A549 (cell line): ENCODE data around the gene MGMT. TPM values are rescaled to one million over a fixed set of nuclear protein-coding genes. Genes with fewer than 3 reads are reported as not detected.

Experiments
- ATAC-seq, 2 experiments: fragments of 200-7000 bp in 1 of 2; fragments of >200 bp in 1 of 2; cut with Nextera tagmentation in 1 of 2; cut with Tn5 transposase in 1 of 2; 3 replicates each; pipeline versions ENCODE4 v1.8.0 to v1.9.1; 2018 to 2020; ENCODE audit warnings: mild to moderate bottlenecking in 1 of 2, moderate library complexity in 1 of 2
- CTCF ChIA-PET: fragments of 300-600 bp; sonication (Branson Sonifier 250); formaldehyde crosslinking; extraction: SDS; loops from one replicate; lab custom pipeline; 2021; ENCODE audit warnings: antibody characterized with exemption, inconsistent platforms; lab: Yijun Ruan, JAX
- POLR2A ChIA-PET: fragments of 350-600 bp; formaldehyde crosslinking; extraction: SDS; loops from one replicate; lab custom pipeline; 2021; ENCODE audit warnings: antibody characterized with exemption, inconsistent platforms; lab: Yijun Ruan, JAX
- DNase-seq, 2 experiments: peaks; one replicate each; pipeline versions ENCODE4 v3.0.0 to v3.0.0-alpha.2; 2011 to 2016; ENCODE audit warnings: low read depth in 1 of 2, low spot score in 1 of 2
- FAIRE-seq: peaks from 2 replicates; lab custom pipeline; 2011; peaks lifted over from hg19 to GRCh38; lab: Jason Lieb, UNC
- H3K27ac ChIP-seq, 2 experiments: fragments of >200 bp; sonication (Bioruptor Twin); formaldehyde crosslinking; 3 replicates each; pipeline ENCODE4 v1.5.1; 2016 to 2017
- H3K4me1 ChIP-seq: fragments of >200 bp; sonication (Bioruptor Twin); formaldehyde crosslinking; 3 replicates; pipeline ENCODE4 v1.6.1; 2016
- H3K4me2 ChIP-seq: fragments of >200 bp; sonication (Bioruptor Twin); formaldehyde crosslinking; 3 replicates; pipeline ENCODE4 v1.6.1; 2016
- H3K4me3 ChIP-seq: fragments of >200 bp; sonication (Bioruptor Twin); formaldehyde crosslinking; 3 replicates; pipeline ENCODE4 v1.5.1; 2016
- H3K9me3 ChIP-seq: fragments of >200 bp; sonication (Bioruptor Twin); formaldehyde crosslinking; 3 replicates; pipeline ENCODE4 v1.6.1; 2016
- BHLHE40 ChIP-seq: IDR thresholded peaks from 2 replicates; pipeline ENCODE4 v1.6.1; 2012; ENCODE audit warnings: low read depth, low read length, inconsistent platforms
- CHD2 ChIP-seq: fragments of 150-350 bp; IDR thresholded peaks from 2 replicates; pipeline ENCODE4 v1.6.1; 2014; ENCODE audit warnings: low read length; ENCODE audit not compliant: partially characterized antibody
- CHD4 ChIP-seq: fragments of 200-600 bp; sonication (generic); IDR thresholded peaks from 2 replicates; pipeline ENCODE4 v1.6.1; 2016; ENCODE audit warnings: antibody characterized with exemption, mild to moderate bottlenecking, borderline replicate concordance
- EHF ChIP-seq: fragments of 250-450 bp; sonication (Bioruptor Pico); IDR thresholded peaks from 2 replicates; pipeline ENCODE4 v1.5.0; 2020; ENCODE audit warnings: mild to moderate bottlenecking
- ESRRA ChIP-seq: fragments of 150-350 bp; IDR thresholded peaks from 2 replicates; pipeline ENCODE4 v1.6.1; 2014; ENCODE audit warnings: mild to moderate bottlenecking, low read length, borderline replicate concordance
- HEYL ChIP-seq: fragments of 250-450 bp; sonication (Bioruptor Pico); IDR thresholded peaks from 2 replicates; pipeline ENCODE4 v1.8.0; 2021; ENCODE audit warnings: mild to moderate bottlenecking, moderate library complexity
- HOXA7 ChIP-seq: fragments of 250-450 bp; sonication (Bioruptor Pico); IDR thresholded peaks from 2 replicates; pipeline ENCODE4 v1.5.0; 2020; ENCODE audit warnings: mild to moderate bottlenecking, moderate library complexity
- HOXB13 ChIP-seq: fragments of 250-450 bp; sonication (Bioruptor Pico); IDR thresholded peaks from 2 replicates; pipeline ENCODE4 v1.5.0; 2020; ENCODE audit warnings: low read depth, mild to moderate bottlenecking, moderate library complexity
- JUN ChIP-seq, 2 experiments: fragments of >200 bp; sonication (Bioruptor Twin); formaldehyde crosslinking; IDR thresholded peaks; 2 replicates in 1 of 2; 3 replicates in 1 of 2; pipeline ENCODE4 v1.6.1; 2016 to 2017
- NPAS2 ChIP-seq: fragments of 250-450 bp; sonication (Bioruptor Pico); IDR thresholded peaks from 2 replicates; pipeline ENCODE4 v1.8.0; 2022; ENCODE audit warnings: mild to moderate bottlenecking, moderate library complexity, borderline replicate concordance
- NR3C1 ChIP-seq: fragments of >200 bp; sonication (Bioruptor Twin); formaldehyde crosslinking; IDR thresholded peaks from 3 replicates; pipeline ENCODE4 v1.6.1; 2017
- PBX3 ChIP-seq: IDR thresholded peaks from 2 replicates; pipeline ENCODE4 v1.6.1; 2012
- PHF8 ChIP-seq: fragments of 200-600 bp; sonication (generic); IDR thresholded peaks from 2 replicates; pipeline ENCODE4 v1.6.1; 2016; ENCODE audit warnings: low read depth, mild to moderate bottlenecking, antibody characterized with exemption, moderate library complexity, borderline replicate concordance
- POLR2A ChIP-seq: IDR thresholded peaks from 2 replicates; pipeline ENCODE4 v1.6.1; 2012; ENCODE audit warnings: mild to moderate bottlenecking, low read length
- RARB ChIP-seq: fragments of 250-450 bp; sonication (Bioruptor Pico); IDR thresholded peaks from 2 replicates; pipeline ENCODE4 v1.8.0; 2021; ENCODE audit warnings: mild to moderate bottlenecking, moderate library complexity
- RFX5 ChIP-seq: fragments of 450-650 bp; IDR thresholded peaks from 2 replicates; pipeline ENCODE4 v1.7.1; 2014; ENCODE audit warnings: antibody characterized with exemption, mild to moderate bottlenecking, moderate library complexity
- SREBF2 ChIP-seq: fragments of 450-650 bp; IDR thresholded peaks from 2 replicates; pipeline ENCODE4 v1.6.1; 2014; ENCODE audit warnings: mild to moderate bottlenecking, moderate library complexity
- TFCP2L1 ChIP-seq: fragments of 250-450 bp; sonication (Bioruptor Pico); IDR thresholded peaks from 2 replicates; pipeline ENCODE4 v1.5.0; 2021; ENCODE audit warnings: mild to moderate bottlenecking
- ZC3H11A ChIP-seq: fragments of 450-650 bp; IDR thresholded peaks from 2 replicates; pipeline ENCODE4 v1.6.1; 2014; ENCODE audit warnings: antibody characterized with exemption, mild to moderate bottlenecking
- ZNF302 ChIP-seq: fragments of 250-450 bp; sonication (Bioruptor Pico); IDR thresholded peaks from 2 replicates; pipeline ENCODE4 v1.9.0; 2021; ENCODE audit warnings: inconsistent platforms, mild to moderate bottlenecking, moderate library complexity
- ZSCAN20 ChIP-seq: fragments of 250-450 bp; sonication (Bioruptor Pico); IDR thresholded peaks from 2 replicates; pipeline ENCODE4 v1.8.0; 2022; ENCODE audit warnings: mild to moderate bottlenecking, moderate library complexity
- WGBS: methylation state at CpG from one replicate; pipeline ENCODE4 v1.1.6; 2017; ENCODE audit errors: missing lambda C conversion rate; 5-methylcytosine and 5-hydroxymethylcytosine counted together
- polyA plus RNA-seq, 4 experiments: library from polyadenylated mRNA; depleted of rRNA in 3 of 4; stranded (reverse); fragments of >200 nt; fragmentation: RNase III in 1 of 4; extraction: RNeasy Plus Mini Kit Qiagen cat#74134 plus additional on column Dnase treatment in 1 of 4; gene quantifications; 2 replicates in 3 of 4; 3 replicates in 1 of 4; pipeline ENCODE4 v1.2.3, GENCODE V29; 2011 to 2017
- TF ChIP-seq, protein P1 (sequence below): fragments of >200 bp; sonication (Bioruptor Twin); formaldehyde crosslinking; IDR thresholded peaks from 3 replicates; pipeline ENCODE4 v1.6.1; 2016
- TF ChIP-seq, protein P2 (sequence below): IDR thresholded peaks from 2 replicates; pipeline ENCODE4 v1.6.1; 2012
- TF ChIP-seq, protein P3 (sequence below): fragments of >200 bp; sonication (Bioruptor Twin); formaldehyde crosslinking; IDR thresholded peaks from 3 replicates; pipeline ENCODE4 v1.5.1; 2016
- TF ChIP-seq, protein P4 (sequence below): fragments of 150-350 bp; IDR thresholded peaks from 2 replicates; pipeline ENCODE4 v1.6.1; 2014; ENCODE audit warnings: low read depth, mild to moderate bottlenecking, low read length
- TF ChIP-seq, protein P5 (sequence below): fragments of 250-450 bp; sonication (Bioruptor Pico); IDR thresholded peaks from 2 replicates; pipeline ENCODE4 v1.5.0; 2021; ENCODE audit warnings: mild to moderate bottlenecking, moderate library complexity, borderline replicate concordance

Gene MGMT
- polyA plus RNA-seq, 2 of the 4 experiments (the other 2 are of a cell fraction), result 4.9 to 5.2 TPM

GRCh38 chr10:129730993-129731325, 263.9 kb downstream of the MGMT start:
- H3K9me3 ChIP-seq, result no peaks in the 10 kb centered on the region
- FAIRE-seq, result no peak
- H3K4me3 ChIP-seq, result no peak overlapping the region
- TF ChIP-seq ZSCAN20 (CRISPR knock-in tag), result no peak
- TF ChIP-seq, protein P1, sequence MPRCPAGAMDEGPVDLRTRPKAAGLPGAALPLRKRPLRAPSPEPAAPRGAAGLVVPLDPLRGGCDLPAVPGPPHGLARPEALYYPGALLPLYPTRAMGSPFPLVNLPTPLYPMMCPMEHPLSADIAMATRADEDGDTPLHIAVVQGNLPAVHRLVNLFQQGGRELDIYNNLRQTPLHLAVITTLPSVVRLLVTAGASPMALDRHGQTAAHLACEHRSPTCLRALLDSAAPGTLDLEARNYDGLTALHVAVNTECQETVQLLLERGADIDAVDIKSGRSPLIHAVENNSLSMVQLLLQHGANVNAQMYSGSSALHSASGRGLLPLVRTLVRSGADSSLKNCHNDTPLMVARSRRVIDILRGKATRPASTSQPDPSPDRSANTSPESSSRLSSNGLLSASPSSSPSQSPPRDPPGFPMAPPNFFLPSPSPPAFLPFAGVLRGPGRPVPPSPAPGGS, result no peak
- TF ChIP-seq, all 56 proteins: peak for 0
- DNase-seq (no peak), ATAC-seq (no peak)
- POLR2A ChIA-PET, result interaction anchor here (0.7 kb wide), 1 partner anchor 121 kb away, joined by 4 read pairs; no protein-coding TSS in a partner anchor
- no peaks in the 10 kb centered on the region for H3K4me1 ChIP-seq
- WGBS, result 9% methylated on average over 10 of the region's 10 CpGs
- H3K4me2 ChIP-seq, result no peak overlapping the region
- H3K27ac ChIP-seq, result no peak overlapping the region
- CTCF ChIA-PET, result interaction anchor here (0.6 kb wide), 1 partner anchor 833 kb away, joined by 3 read pairs; no protein-coding TSS in a partner anchor

GRCh38 chr10:129740532-129741279, 273.7 kb downstream of the MGMT start:
- ChIA-PET POLR2A (no interaction called here), CTCF (no interaction called here)
- no peak for DNase-seq
- Histone ChIP-seq H3K27ac (no peak overlapping the region), H3K4me3 (no peak overlapping the region), H3K4me1 (no peaks in the 10 kb centered on the region), H3K4me2 (no peak overlapping the region), H3K9me3 (no peaks in the 10 kb centered on the region)
- no peak for ATAC-seq
- 30% methylated on average over 15 of the region's 15 CpGs for WGBS
- no peak for FAIRE-seq
- TF ChIP-seq RFX5, result no peak
- TF ChIP-seq, protein P2, sequence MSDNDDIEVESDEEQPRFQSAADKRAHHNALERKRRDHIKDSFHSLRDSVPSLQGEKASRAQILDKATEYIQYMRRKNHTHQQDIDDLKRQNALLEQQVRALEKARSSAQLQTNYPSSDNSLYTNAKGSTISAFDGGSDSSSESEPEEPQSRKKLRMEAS, result no peak
- no peak for TF ChIP-seq JUN (IDR thresholded peaks at IDR 0.05)
- TF ChIP-seq ZC3H11A, result no peak
- TF ChIP-seq TFCP2L1 (CRISPR knock-in tag), result no peak
- no peak for TF ChIP-seq PHF8
- TF ChIP-seq EHF (CRISPR knock-in tag), result no peak
- TF ChIP-seq HOXA7 (CRISPR knock-in tag), result no peak
- TF ChIP-seq NR3C1, result no peak

DNA sequence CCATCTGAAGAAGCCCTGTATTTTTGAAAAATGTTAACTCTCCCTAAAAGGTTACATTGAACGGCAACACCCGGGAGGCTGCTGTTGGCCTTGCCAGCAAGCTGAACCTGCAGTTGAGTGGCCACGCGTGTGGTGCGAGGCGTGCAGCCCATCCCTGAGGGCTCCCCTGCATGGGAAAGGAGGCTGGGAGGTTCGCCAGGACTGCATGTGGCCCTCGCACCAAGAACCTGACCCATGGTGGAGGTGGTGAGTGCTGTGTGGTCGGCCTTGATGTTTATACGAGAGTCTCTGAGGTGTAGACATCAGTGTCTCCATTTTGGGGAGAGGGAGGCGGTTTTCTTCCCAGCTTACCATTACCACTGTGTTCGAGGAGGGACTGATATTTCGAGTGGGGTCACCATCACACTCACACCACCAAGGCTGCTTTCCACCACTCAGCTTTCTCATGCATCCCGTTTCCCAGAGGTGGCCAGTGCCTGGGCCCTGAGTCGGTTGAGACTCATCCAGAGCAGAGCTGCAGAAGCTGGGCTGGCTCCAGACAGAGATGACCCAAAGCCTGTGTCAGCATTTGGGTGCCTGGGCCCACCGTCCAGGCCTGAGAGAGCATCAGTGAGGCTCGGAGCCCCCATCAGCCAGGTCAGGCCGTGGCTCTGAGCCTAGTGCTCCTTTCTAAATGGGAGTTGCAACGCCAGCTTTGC, 274.4 kb downstream of the MGMT start:
- FAIRE-seq (no peak), ATAC-seq (no peak), DNase-seq (no peak)
- Histone ChIP-seq H3K4me2 (no peak overlapping the region), H3K27ac (no peak overlapping the region), H3K4me1 (no peaks in the 10 kb centered on the region), H3K9me3 (no peaks in the 10 kb centered on the region), H3K4me3 (no peak overlapping the region)
- CTCF ChIA-PET, result no interaction called here
- TF ChIP-seq, protein P3, sequence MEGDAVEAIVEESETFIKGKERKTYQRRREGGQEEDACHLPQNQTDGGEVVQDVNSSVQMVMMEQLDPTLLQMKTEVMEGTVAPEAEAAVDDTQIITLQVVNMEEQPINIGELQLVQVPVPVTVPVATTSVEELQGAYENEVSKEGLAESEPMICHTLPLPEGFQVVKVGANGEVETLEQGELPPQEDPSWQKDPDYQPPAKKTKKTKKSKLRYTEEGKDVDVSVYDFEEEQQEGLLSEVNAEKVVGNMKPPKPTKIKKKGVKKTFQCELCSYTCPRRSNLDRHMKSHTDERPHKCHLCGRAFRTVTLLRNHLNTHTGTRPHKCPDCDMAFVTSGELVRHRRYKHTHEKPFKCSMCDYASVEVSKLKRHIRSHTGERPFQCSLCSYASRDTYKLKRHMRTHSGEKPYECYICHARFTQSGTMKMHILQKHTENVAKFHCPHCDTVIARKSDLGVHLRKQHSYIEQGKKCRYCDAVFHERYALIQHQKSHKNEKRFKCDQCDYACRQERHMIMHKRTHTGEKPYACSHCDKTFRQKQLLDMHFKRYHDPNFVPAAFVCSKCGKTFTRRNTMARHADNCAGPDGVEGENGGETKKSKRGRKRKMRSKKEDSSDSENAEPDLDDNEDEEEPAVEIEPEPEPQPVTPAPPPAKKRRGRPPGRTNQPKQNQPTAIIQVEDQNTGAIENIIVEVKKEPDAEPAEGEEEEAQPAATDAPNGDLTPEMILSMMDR, result no peak
- no peak for TF ChIP-seq HEYL
- no peak for TF ChIP-seq PBX3
- TF ChIP-seq ZNF302 (CRISPR knock-in tag), result no peak
- TF ChIP-seq, protein P4, sequence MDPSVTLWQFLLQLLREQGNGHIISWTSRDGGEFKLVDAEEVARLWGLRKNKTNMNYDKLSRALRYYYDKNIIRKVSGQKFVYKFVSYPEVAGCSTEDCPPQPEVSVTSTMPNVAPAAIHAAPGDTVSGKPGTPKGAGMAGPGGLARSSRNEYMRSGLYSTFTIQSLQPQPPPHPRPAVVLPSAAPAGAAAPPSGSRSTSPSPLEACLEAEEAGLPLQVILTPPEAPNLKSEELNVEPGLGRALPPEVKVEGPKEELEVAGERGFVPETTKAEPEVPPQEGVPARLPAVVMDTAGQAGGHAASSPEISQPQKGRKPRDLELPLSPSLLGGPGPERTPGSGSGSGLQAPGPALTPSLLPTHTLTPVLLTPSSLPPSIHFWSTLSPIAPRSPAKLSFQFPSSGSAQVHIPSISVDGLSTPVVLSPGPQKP, result no peak
- TF ChIP-seq, protein P5, sequence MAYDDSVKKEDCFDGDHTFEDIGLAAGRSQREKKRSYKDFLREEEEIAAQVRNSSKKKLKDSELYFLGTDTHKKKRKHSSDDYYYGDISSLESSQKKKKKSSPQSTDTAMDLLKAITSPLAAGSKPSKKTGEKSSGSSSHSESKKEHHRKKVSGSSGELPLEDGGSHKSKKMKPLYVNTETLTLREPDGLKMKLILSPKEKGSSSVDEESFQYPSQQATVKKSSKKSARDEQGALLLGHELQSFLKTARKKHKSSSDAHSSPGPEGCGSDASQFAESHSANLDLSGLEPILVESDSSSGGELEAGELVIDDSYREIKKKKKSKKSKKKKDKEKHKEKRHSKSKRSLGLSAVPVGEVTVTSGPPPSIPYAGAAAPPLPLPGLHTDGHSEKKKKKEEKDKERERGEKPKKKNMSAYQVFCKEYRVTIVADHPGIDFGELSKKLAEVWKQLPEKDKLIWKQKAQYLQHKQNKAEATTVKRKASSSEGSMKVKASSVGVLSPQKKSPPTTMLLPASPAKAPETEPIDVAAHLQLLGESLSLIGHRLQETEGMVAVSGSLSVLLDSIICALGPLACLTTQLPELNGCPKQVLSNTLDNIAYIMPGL (CRISPR knock-in tag), result no peak
- no peak for TF ChIP-seq NPAS2
- TF ChIP-seq RARB (CRISPR knock-in tag), result no peak
- TF ChIP-seq ESRRA, result no peak
- no peak for TF ChIP-seq SREBF2
- TF ChIP-seq HOXB13 (CRISPR knock-in tag), result no peak
- no peak for TF ChIP-seq ZSCAN20 (CRISPR knock-in tag)
- no peak for TF ChIP-seq CHD2
- TF ChIP-seq POLR2A, result no peak
- TF ChIP-seq CHD4, result no peak
- no peak for TF ChIP-seq BHLHE40
- WGBS, result 34% methylated on average over 19 of the region's 19 CpGs
- POLR2A ChIA-PET, result no interaction called here
